Islet of Langerhans (tissue), 1 donor: ENCODE results near the gene TMEM245.

Experiments
- FAIRE-seq: peaks from one replicate; lab custom pipeline; 2011; peaks lifted over from hg19 to GRCh38; lab: Jason Lieb, UNC

The TMEM245 gene

DNA sequence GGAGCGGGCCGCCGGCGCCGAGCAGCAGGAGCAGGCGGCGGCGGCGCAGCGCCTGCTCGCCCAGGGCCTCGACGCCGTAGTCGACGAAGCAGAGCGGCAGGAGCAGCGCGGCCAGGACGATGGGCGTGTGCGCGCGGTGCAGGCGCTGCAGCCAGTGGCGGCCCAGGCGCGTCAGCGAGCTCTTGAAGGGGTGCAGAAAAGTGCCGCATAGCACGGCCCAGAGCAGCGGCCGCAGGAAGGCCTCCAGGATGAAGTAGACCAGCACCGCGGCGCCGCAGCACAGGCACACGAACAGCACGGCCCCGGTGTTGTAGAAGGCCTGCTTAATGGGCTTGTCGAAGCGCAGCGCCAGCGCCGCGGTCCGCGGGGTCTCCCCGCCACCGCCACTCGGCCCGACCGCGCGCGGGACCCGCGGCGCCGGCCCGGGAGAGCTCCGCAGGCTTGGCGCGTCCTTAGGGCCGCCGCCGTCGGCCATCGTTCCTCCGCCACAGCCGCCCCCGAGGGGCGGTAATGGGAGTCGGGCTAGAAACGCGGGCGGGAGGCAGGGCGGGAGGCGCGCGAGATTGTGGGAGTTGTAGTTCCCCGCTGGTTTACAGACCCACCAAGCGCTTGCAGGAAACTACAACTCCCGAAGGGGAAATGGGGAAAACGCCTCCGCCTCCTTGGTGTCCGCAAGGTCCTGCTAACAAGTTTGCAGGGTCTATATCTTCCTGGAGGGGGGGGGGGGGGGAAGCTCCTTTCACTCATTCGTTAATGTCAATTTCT, at the start of gene TMEM245:
Gene TMEM245, minus strand, starts transcription at position 509 of the 765 bp plus-strand sequence. Its CDS starts 34 bp downstream, at position 475.
- no peak for FAIRE-seq

DNA sequence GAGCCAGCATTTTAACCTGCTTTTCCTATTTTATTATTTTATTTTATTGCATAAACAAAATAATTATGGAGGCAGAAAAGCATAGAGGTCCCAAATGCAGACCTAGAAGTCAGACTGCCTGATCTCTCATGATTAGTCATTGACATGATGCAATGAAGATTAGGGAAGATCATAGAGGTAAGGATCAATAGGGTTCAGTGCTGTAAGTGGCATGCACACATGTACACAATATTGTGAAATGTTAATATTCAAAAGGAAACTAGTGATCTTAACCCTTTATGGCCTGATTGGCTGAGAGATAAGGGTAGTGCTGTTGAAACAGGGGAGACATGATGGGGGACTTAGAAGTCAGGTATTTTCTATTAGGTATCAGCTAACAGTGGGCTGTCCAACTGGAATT, 48.4 kb upstream of the TMEM245 start:
- FAIRE-seq = no peak

DNA sequence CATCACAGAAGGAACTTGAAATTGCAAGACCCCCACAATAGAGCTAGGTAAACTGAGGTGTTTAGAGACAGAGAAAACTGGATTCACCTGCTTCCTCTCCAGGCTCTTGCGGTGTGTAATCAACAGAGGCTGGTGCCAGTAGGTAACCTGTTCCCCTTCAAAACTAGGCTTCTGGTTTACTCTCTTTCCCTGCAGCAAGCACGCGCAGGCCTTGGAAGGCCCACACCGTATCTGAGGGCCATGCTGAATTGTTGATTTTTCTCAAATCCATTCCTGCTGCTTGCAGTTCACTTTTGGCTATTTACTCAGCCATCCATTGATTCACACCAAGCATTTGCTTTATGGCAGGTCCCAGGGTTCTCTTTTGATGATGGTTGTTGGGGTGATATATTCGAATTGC, 48.0 kb upstream of the TMEM245 start:
- no peak for FAIRE-seq

DNA sequence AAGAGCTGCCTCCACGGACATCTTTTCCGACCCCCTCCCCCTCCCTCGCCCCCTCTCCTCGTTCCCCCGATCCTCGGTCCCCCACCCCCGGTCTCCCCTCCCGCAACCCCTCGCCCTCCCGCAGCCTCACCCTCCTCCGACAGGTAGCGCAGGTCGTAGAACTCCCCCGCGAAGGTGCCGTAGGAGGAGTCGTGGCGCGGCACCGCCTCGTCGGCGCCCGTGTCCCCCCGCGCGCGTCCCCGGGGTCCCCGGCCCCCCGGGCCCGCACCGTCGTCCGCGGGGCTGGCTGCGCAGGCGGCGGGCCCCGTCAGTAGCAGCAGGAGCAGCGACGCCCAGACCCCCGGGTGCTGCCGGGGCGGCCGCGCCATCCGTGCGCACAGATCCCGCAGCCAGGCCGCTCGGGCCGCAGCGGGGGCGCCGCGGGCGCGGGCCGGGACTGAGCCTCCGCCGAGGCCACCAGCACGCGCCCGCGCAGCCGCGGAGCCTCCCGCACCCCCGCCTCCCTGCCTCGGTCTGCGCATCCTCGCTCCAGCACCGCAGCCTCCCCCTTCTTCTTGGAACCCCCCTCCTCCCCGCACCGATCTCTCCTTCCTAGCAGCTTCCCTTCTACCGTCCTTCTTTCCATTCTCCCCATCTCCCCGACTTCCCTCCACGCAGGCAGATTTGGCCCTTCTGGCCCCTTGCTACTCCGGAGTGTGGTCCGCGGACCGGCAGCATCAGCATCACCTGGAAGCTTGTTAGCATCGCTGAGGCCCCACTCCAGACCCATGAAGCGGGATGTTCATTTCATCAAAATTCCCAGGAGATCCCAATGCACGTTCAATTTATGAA, 47.2 kb upstream of the TMEM245 start, which contains the start of gene FRRS1L:
Gene FRRS1L, minus strand, starts transcription at position 479 of the 831 bp plus-strand sequence. Its CDS starts 111 bp downstream, at position 368.
- FAIRE-seq = no peak

DNA sequence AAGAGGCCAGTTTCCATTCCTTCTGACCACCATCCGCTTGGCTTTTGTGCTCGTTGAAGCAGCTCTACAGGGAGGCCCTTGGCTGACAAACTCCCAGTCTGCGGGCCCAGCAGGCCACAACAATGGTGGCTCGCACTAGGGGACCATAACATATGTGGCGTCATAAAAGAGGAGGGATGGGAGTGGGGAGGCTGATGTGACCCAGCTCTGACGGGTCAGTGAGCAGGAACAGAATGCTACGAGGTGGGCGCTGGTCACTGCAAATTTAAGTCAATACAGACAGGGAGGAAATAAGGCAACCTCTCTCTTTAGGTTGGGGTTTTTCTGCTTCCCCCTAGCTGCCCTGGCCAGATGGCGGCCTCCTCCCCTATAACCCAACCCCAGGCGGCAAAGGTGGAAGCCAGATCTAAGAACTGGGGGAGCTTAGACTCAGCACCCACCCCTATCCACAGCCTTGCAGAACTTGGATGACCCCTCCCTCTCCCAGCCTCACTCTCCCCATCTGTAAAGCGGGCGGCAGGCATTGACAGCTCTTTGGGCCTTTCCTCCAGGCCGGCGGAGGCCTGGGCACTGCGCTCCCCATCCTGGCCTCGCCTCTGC, 46.5 kb upstream of the TMEM245 start:
- FAIRE-seq = no peak

DNA sequence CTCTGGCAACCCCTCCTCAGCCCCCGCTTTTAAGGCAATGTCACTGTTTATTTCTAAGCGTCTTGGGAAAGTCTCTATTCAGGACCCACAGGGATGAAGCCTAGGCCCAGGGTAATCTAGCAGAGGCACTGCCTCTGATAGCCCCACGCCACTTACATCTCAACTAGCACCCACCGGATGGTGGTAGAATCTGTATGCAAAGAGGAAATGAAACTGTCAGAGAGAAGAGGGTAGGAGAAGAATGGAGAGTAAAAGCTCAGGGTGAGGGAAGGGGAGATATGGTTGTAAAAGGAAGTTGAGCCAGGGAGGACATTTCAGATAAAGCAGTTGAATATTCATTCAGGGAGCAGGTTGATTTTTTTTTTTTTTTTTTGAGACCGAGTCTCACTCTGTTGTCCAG, 44.3 kb upstream of the TMEM245 start:
- no peak for FAIRE-seq

DNA sequence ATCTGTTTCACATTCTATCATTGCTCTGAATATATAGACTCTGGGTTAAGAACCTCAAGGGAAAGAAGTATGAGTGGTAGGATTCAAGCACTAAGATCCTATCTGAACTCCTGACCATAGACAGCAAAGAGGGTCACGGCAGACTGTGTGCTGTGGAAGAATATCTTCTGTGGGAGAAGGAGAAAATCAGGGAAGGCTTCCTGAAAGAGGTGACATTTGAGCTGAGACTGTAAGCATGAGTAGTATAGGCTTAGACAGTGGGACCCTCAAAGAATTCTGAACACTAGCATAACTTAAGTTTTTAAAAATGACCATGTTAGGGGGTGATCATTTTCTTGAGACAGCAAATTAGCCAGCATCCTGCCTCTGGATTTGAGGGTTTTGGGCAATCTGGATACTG, 43.4 kb upstream of the TMEM245 start:
- FAIRE-seq = no peak

DNA sequence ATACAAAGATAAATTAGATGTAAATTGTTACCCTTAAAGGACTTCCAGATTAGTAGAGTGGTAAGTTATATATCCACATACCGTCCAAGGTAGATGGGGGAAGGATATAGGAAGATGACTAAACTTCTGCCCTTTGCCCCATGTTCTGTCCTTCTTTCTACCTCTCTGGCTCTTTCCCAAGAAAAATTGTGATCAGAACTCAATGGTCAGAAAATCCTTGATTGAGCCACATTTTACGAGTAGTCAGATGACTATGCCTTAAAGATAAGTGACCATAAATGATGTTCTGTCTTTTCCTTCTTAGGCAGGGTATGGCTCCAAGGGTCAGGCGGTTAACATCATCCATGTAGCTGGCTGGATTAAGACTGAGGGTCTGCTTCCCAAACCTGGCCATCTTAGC, 42.9 kb upstream of the TMEM245 start:
- no peak for FAIRE-seq

DNA sequence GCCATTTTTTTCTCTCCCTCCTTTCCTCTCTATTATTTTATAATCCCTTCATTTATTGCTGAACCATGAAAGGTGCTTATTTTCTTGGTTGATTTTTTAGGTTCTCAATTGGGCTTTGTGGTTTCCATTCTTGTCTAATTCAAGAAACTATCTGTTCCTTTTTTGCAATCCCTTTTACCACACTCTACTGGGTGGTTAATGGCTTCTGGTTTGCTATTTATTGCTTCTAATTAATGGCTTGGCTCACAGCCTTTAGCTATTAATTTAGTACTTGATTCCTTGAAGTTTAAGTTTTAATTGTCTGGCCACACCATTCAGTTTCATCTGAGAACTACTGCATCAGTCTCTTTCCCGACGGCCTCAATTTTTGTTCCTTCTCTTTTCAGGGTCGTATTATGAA, 41.7 kb upstream of the TMEM245 start:
- no peak for FAIRE-seq

DNA sequence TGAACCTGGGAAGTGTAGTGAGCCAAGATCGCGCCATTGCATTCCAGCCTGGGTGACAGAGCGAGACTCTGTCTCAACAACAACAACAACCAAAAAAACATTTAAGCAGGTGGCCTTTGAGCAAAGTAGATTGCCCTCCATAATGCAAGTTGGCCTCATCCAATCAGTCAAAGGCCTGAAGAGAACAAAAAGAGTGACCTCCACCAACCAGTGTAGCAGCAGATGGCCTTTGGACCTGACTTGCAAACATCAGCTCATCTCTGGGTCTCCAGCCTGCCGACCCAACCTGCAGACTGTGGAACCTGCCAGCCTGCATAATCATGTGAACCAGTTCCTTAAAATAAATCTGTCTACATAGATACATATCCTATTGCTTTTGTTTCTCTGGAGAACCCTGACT, 39.8 kb upstream of the TMEM245 start:
- FAIRE-seq = no peak

DNA sequence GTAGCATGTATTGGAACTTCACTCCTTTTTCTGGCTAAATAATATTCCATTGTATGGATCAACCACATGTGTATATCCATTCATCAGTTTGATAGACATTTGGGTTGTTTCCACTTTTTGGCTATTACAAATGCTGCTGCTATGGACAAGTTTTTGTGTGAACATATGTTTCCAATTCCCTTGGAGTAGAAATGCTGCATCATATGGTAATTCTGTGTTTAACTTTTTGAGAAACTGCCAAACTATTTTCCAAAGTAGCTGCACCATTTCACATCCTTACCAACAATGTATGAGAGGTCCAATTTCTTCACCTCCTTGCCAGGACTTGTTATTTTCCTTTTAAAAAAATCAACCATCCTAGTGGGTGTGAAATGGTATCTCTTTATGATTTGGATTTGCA, 38.9 kb upstream of the TMEM245 start:
- no peak for FAIRE-seq

DNA sequence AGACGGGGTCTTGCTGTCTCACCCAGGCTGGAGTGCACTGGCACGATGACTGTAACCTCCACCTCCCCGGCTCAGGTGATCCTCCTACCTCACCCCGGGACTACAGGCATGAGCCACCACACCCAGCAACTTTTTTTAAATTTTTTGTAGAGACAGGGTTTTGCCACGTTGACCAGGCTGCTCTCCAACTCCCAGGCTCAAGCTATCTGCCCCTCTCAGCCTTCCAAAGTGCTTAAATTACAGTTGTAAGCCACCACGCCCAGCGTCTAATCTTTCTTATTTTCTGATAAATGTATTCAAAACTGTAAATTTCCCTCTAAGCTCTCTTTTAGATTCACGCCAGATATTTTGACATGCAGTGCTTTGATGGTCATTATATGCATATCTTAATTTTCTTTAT, 37.0 kb upstream of the TMEM245 start:
- FAIRE-seq = no peak

DNA sequence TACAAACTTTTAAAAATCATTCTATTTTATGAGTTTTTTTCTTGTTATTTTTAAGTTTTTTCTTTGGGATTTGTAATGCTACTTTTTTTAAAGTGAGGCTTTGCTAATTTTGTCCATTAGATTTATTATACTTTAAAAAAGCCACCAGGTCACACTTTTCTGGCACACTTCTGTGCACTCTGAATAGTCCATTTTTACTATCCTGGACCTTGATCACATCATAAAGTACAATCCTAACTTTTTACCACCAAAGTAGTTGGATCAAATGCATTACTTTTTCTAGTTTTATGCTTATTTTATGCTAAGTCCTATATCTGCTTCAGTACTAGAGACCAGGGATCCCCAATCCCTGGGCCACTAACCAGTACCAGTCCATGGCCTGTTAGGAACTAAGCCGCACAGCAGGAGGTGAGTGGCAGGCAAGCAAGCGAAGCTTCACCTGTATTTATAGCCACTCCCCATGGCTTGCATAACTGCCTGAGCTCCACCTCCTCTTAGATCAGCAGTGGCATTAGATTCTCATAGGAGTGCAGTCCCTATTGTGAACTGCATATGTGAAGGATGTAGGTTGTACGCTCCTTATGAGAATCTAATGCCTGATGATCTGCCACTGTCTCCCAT, 31.3 kb upstream of the TMEM245 start:
- no peak for FAIRE-seq

DNA sequence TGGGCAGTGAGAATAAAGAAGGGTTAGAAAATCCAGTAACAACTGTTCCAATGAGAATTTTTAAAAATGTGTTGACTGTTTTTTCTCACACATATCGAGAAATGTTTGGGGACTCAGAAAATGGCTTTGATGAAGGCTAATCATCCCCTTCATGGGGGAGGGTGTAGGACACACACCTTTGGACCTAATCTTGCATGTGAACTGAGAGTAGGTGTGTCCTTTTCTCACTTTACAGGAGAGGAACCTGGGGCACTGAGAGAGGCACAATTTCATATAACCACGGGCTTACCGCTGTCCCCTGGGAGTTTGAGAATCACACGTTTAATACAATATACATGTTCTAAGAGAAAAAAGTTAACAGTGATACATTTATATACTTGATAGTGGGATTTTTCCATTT, 30.0 kb upstream of the TMEM245 start:
- FAIRE-seq = no peak

DNA sequence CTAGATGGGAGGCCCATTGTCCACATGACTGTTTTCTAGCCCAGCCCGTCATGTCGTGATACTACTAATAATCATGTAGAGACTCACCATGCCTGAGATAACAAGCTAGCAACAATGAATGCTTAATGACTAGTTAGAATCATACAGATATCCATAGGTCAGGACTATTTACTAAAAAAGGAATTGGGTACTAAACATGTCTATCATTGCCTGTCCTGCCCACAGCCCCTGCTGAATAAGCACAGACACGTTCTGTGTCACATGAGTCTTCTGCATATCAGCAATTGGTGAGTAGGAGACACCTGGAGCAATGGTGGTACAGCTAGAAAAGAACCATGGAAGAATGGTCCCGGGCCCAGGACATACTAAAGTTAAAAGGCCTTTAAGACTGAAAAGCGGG, 29.3 kb upstream of the TMEM245 start:
- no peak for FAIRE-seq

DNA sequence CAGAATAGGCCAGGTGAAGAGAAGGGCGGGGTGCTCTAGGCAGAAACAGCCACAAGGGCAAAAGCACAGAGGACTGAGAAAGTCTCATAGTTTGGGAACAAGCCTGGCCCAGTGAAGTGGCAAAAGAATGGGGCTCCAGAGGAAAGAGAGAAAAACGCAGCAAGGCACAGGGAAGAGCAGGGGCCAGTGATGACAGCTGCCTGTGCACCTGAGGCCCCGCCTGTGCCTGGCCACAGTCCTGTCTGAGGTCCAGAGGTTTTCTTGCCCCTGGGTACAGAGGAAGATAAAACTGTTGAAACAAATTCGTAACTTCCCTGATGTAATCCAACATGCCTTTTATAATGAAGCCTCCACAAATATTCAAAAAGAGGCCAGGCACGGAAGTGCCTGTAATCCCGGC, 25.3 kb upstream of the TMEM245 start:
- FAIRE-seq = no peak

DNA sequence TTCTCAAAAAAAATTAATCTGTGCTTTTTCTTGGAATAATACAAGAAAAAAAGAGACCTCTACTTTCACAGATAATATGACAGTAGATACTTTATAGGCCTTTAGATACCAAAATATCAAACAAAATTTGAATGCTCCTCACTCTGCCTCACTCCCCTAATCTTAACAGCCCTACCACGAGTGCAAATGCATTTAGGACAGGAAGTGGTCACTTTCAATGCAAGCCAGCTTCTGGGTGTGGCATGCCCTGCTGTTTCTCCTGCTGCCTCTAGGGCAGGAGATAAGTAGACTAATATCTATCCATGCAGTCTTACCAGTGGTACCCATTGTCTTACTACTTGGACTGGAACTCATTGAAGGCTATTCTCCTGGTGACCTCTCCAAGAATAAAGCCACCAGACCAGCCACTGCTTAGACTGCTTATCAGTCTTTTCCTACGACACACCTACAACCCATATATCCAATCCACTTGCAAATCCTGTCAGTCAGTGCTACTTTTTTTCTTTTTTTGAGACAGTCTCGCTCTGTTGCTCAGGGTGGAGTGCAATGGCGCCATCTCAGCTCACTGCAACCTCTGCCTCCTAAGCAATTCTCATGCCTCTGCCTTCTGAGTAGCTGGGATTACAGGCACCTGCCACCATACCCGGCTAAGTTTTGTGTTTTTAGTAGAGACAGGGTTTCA, 24.3 kb upstream of the TMEM245 start:
- no peak for FAIRE-seq

DNA sequence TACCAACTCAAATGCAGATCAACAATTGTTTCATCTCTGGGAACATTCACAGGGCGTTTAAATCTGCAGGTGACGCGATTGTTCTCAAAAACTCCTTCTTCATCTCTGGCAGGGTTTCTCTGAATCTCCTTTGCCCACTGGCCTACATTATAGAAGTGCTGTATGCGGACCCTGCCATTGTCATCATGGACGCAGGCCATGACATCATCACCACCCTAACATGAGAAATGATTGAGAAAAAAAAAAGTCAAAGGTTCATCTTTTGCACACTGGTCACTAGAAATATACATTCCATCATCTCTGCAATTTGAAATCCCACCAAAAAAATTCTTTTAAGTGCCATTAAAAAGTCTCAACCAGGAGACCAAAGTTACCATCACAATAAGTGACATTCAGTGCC, 21.6 kb upstream of the TMEM245 start:
- no peak for FAIRE-seq

DNA sequence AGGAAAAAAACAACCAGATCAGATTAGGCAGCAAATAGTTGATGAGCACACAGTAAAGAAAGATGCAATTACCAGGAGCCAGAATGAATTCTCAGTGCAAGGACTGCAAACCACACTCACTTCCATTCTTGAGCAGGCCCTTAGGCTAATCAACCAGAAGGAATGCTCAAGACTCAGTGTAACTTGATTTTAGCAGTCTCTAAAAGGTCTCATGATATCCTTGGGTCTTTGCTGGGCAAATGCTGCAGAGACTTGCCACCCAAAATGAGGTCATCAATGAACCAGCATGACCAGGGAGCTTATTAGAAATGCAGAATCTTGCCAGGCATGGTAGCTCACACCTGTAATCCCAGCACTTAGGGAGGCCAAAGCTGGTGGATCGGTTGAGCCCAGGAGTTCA, 20.1 kb upstream of the TMEM245 start:
- FAIRE-seq = no peak

DNA sequence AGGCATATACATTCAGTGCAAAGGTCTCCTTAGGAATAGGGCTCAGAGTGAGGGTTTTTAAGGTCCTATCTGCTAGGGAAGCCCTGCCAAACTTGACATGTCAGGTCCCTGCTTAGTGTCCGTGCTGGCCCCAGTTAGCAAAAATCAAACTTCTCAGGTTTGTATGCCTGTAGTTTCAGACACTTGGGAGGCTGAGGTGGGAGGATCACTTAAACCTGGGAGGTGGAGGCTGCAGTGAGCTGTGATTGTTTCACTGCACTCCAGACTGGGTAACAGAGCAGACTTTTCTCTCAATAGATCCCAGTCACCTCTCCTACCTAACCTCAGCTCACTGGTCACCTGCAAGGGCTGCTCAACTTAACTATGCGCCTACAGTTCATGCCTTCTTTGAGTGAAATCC, 18.7 kb upstream of the TMEM245 start:
- no peak for FAIRE-seq

DNA sequence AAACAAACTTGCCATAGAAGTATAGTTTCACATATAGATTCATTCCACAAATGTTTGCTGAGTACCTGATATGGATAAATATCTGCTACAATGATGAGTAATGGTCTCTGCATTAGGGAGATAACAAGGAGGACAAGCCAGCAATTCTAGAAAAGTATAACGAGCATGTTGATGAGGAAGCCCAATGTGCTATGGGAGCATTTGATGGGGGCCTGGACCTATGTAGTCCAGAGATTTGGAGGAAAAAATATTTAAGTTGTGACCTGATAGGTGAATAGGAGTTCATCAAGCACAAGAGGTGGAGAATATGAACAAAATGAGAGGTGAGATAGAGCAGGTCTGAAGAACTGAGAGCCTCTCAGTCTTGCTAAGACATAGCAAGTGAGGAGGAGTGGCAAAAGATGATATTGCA, 14.4 kb upstream of the TMEM245 start:
- no peak for FAIRE-seq

DNA sequence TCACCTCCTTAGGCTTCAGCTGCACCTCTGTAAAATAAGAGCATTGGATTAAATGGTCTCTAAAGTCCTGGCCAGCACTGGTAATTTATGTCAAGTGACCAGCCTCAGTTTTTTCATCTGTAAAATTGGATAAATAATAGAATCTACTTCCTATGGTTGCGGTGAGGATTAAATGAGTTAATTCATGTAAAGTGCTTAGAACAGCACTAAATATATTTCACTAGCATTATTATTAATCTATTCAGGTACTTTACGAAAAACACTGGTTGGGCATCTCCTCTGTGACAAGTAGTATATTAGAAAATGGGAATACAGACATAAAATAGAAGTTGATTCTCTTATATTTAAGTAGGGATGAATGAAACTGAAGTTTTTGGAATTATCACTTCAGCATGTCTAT, 13.8 kb upstream of the TMEM245 start:
- no peak for FAIRE-seq
